GM13976 (cell line): ENCODE results near the gene RAB6A.
"Not testable (repeated sequence)": the region's sequence is repeated elsewhere in the genome, so short reads cannot be mapped to it uniquely, and the experiment has no call there.

Experiments
- DNase-seq: peaks from one replicate; pipeline ENCODE4 v3.0.0; 2012; ENCODE audit warnings: low spot score
- CTCF ChIP-seq: IDR thresholded peaks from 2 replicates; pipeline ENCODE4 v1.5.1; 2012; ENCODE audit warnings: borderline replicate concordance, mild to moderate bottlenecking; ENCODE audit not compliant: insufficient read depth; ENCODE audit errors: extremely low read depth, missing control alignments, control extremely low read depth
- in situ Hi-C: fragments of 300-500 bp; cut with MboI; formaldehyde crosslinking; loops from one replicate; pipeline ENCODE4 v1.12.0; 2022; ENCODE audit warnings: low sequenced_read_pairs, mixed read lengths, inconsistent platforms; ENCODE audit not compliant: unreplicated experiment

The RAB6A gene

GRCh38 chr11:73755670-73756069 lies 5.2 kb downstream of the RAB6A start:
- DNase-seq, result no peak
- no peak for TF ChIP-seq CTCF
- in situ Hi-C loops, result no loop called here

- no peak for DNase-seq
- no peak for TF ChIP-seq CTCF
- in situ Hi-C loops, result no loop called here
Observed at GRCh38 chr11:73753938-73754337, 6.9 kb downstream of the RAB6A start.

- in situ Hi-C loops, result no loop called here
- no peak for DNase-seq
- TF ChIP-seq CTCF, result no peak
Observed at GRCh38 chr11:73752903-73753302, 8.0 kb downstream of the RAB6A start.

GRCh38 chr11:73752216-73752867 lies 8.5 kb downstream of the RAB6A start:
- no peak for DNase-seq
- no peak for TF ChIP-seq CTCF
- in situ Hi-C loops, result no loop called here

GRCh38 chr11:73750862-73751261 lies 10.0 kb downstream of the RAB6A start:
- in situ Hi-C loops, DNase-seq: not testable (repeated sequence)

- no peak for DNase-seq
- in situ Hi-C loops, result no loop called here
- no peak for TF ChIP-seq CTCF
Observed at GRCh38 chr11:73750228-73750627, 10.6 kb downstream of the RAB6A start.

GRCh38 chr11:73749118-73749517 lies 11.8 kb downstream of the RAB6A start:
- no peak for DNase-seq
- in situ Hi-C loops, result no loop called here
- no peak for TF ChIP-seq CTCF
